ENCODE data around the gene HID1. TPM values are rescaled to one million over a fixed set of nuclear protein-coding genes. Genes with fewer than 3 reads are reported as not detected.

HID1 gene
- total and polyA plus RNA-seq, 9 of the 15 experiments (the other 6 are each of a cell fraction or from before 2014, with no cell fraction given), result 0.14 to 2.1 (median 0.54) TPM; not detected in 2

- TF ChIP-seq CREB1 (IDR thresholded peaks at IDR 0.05), result no peak
- TF ChIP-seq CREB1 (CRISPR knock-in tag; IDR thresholded peaks at IDR 0.05), result no peak
- peak; percentile 23; the same call in 1 of the 2 replicates for TF ChIP-seq MGA (IDR thresholded peaks at IDR 0.05)
- TF ChIP-seq ZBTB17 (CRISPR knock-in tag; IDR thresholded peaks at IDR 0.05), result no peak
- TF ChIP-seq L3MBTL2 (IDR thresholded peaks at IDR 0.05), result 0 out of 2 replicates have a peak, but pooled peaks have one; percentile 39
- no peak for TF ChIP-seq DIDO1 (tag; IDR thresholded peaks at IDR 0.05; ENCODE audit: low read depth)
- peak; percentile 72; the same call in 1 of the 2 replicates for TF ChIP-seq ESRRA (IDR thresholded peaks at IDR 0.05; ENCODE audit: borderline replicate concordance, low read depth)
- TF ChIP-seq ZNF146 (CRISPR knock-in tag; IDR thresholded peaks at IDR 0.05; ENCODE audit: unreplicated experiment), result no peak
- no peak; the same call in 1 of the 2 replicates for TF ChIP-seq TAL1 (IDR thresholded peaks at IDR 0.05)
- no peak for TF ChIP-seq PHF21A (IDR thresholded peaks at IDR 0.05; ENCODE audit: borderline replicate concordance, low read depth)
- TF ChIP-seq ZBTB1 (CRISPR knock-in tag; IDR thresholded peaks at IDR 0.05; ENCODE audit: borderline replicate concordance, low read depth), result no peak
- TF ChIP-seq FOXP1 (CRISPR knock-in tag; IDR thresholded peaks at IDR 0.05), result no peak
- TF ChIP-seq, protein P1, sequence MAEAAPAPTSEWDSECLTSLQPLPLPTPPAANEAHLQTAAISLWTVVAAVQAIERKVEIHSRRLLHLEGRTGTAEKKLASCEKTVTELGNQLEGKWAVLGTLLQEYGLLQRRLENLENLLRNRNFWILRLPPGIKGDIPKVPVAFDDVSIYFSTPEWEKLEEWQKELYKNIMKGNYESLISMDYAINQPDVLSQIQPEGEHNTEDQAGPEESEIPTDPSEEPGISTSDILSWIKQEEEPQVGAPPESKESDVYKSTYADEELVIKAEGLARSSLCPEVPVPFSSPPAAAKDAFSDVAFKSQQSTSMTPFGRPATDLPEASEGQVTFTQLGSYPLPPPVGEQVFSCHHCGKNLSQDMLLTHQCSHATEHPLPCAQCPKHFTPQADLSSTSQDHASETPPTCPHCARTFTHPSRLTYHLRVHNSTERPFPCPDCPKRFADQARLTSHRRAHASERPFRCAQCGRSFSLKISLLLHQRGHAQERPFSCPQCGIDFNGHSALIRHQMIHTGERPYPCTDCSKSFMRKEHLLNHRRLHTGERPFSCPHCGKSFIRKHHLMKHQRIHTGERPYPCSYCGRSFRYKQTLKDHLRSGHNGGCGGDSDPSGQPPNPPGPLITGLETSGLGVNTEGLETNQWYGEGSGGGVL (CRISPR knock-in tag; IDR thresholded peaks at IDR 0.05), result no peak
- no peak for TF ChIP-seq ZNF197 (CRISPR knock-in tag; IDR thresholded peaks at IDR 0.05; ENCODE audit: low read depth)
These were observed 7.0 kb upstream of the HID1 start (continued) for GRCh38 chr17:74979408-74980146.
